HCT116 (cell line): ENCODE results near the gene CHAF1B. TPM values are rescaled to one million over a fixed set of nuclear protein-coding genes. Genes with fewer than 3 reads are reported as not detected.

ENCODE experiments used
- ATAC-seq: fragments of 200-7000 bp; cut with Tn5 transposase; 2 replicates; pipeline ENCODE4 v1.9.1; 2020; ENCODE audit warnings: mild to moderate bottlenecking, moderate library complexity
- BruUV-seq: library from RNA; stranded (reverse); fragments of 400-500 nt; replicated peaks from 2 replicates; lab custom pipeline; 2021; lab: Mats Ljungman, UMichigan
- CTCF ChIA-PET: fragments of 300-600 bp; sonication (Branson Sonifier 250); formaldehyde crosslinking; loops from one replicate; lab custom pipeline; 2021; ENCODE audit warnings: antibody characterized with exemption; lab: Charles Lee
- POLR2A ChIA-PET: fragments of 300-600, 350-600 bp; sonication (Branson Sonifier 250); formaldehyde crosslinking; loops from one replicate; lab custom pipeline; 2021; ENCODE audit warnings: antibody characterized with exemption; lab: Charles Lee
- RAD21 ChIA-PET, 2 experiments: fragments of 300-600 bp; sonication (Branson Sonifier 250); formaldehyde crosslinking; loops; one replicate each; lab custom pipeline; 2023; ENCODE audit warnings: low total read pairs in 2 of 2; ENCODE audit not compliant: uncharacterized antibody in 2 of 2, unreplicated experiment in 2 of 2, low non-redundant PET in 1 of 2; lab: Charles Lee
- DNase-seq: peaks from one replicate; pipeline ENCODE4 v3.0.0-alpha.2; 2010; ENCODE audit warnings: low read depth, low spot score
- H2AFZ ChIP-seq: fragments of 200-600 bp; shearing (Covaris generic), sonication (generic); 2 replicates; pipeline ENCODE4 v1.6.1; 2017; ENCODE audit warnings: low read depth, mixed run types, mixed read lengths, antibody characterized with exemption, low read length; ENCODE audit not compliant: poor library complexity, severe bottlenecking
- H3K27ac ChIP-seq: 2 replicates; pipeline ENCODE4 v1.5.1; 2012; ENCODE audit warnings: low read depth, low read length
- H3K27me3 ChIP-seq: fragments of 200-600 bp; sonication (generic); 2 replicates; pipeline ENCODE4 v1.6.1; 2016; ENCODE audit warnings: mixed run types, low read length, mixed read lengths; ENCODE audit not compliant: insufficient read depth
- H3K36me3 ChIP-seq, 2 experiments: fragments of 200-500 bp in 1 of 2; fragments of 200-600 bp in 1 of 2; sonication (Bioruptor generic) in 1 of 2; sonication (generic) in 1 of 2; 2 replicates each; pipeline versions ENCODE4 v1.5.1 to v1.6.1; 2014 to 2016; ENCODE audit warnings: low read length in 2 of 2, inconsistent platforms in 1 of 2, mixed read lengths in 1 of 2, mixed run types in 1 of 2; ENCODE audit not compliant: insufficient read depth in 2 of 2, control insufficient read depth in 1 of 2
- H3K4me1 ChIP-seq, 2 experiments: fragments of 200-600 bp in 1 of 2; sonication (generic) in 1 of 2; 2 replicates each; pipeline versions ENCODE4 v1.5.1 to v1.6.1; 2012 to 2017; ENCODE audit warnings: low read length in 2 of 2, inconsistent platforms in 1 of 2, mild to moderate bottlenecking in 1 of 2, mixed read lengths in 1 of 2, mixed run types in 1 of 2, moderate library complexity in 1 of 2; ENCODE audit not compliant: insufficient read depth in 2 of 2, control insufficient read depth in 1 of 2
- H3K4me2 ChIP-seq: fragments of 200-600 bp; sonication (generic); 2 replicates; pipeline ENCODE4 v1.6.1; 2017; ENCODE audit warnings: mixed run types, low read length, mixed read lengths
- H3K4me3 ChIP-seq, 2 experiments: fragments of 200-600 bp in 1 of 2; sonication (generic) in 1 of 2; replicated peaks in 1 of 2; 2 replicates each; pipeline ENCODE4 v1.5.1; 2011 to 2016; ENCODE audit warnings: low read length in 2 of 2, control low read depth in 1 of 2, low read depth in 1 of 2, mild to moderate bottlenecking in 1 of 2, mixed read lengths in 1 of 2, mixed run types in 1 of 2
- H3K79me2 ChIP-seq: fragments of 200-600 bp; sonication (generic); 2 replicates; pipeline ENCODE4 v1.6.1; 2017; ENCODE audit warnings: mild to moderate bottlenecking, mixed run types, low read length, moderate library complexity, mixed read lengths; ENCODE audit not compliant: insufficient read depth
- H3K9ac ChIP-seq: fragments of 200-600 bp; sonication (generic); 2 replicates; pipeline ENCODE4 v1.6.1; 2016; ENCODE audit warnings: low read length, mixed read lengths
- H3K9me2 ChIP-seq: fragments of 200-600 bp; sonication (generic), shearing (Covaris generic); 2 replicates; pipeline ENCODE4 v1.6.1; 2017; ENCODE audit warnings: mixed run types, mild to moderate bottlenecking, moderate library complexity; ENCODE audit not compliant: insufficient read depth
- H3K9me3 ChIP-seq, 2 experiments: fragments of 200-500 bp in 1 of 2; fragments of 200-600 bp in 1 of 2; sonication (Bioruptor generic) in 1 of 2; sonication (generic) in 1 of 2; 2 replicates each; pipeline ENCODE4 v1.6.1; 2014 to 2017; ENCODE audit warnings: low read length in 2 of 2, mixed read lengths in 2 of 2, inconsistent platforms in 1 of 2, low read depth in 1 of 2, mild to moderate bottlenecking in 1 of 2, mixed run types in 1 of 2, moderate library complexity in 1 of 2; ENCODE audit not compliant: control insufficient read depth in 1 of 2, insufficient read depth in 1 of 2
- H4K20me1 ChIP-seq: fragments of 200-600 bp; sonication (generic), shearing (Covaris generic); 2 replicates; pipeline ENCODE4 v1.6.1; 2017; ENCODE audit warnings: mixed run types, mild to moderate bottlenecking, moderate library complexity; ENCODE audit not compliant: insufficient read depth
- ELF1 ChIP-seq: IDR thresholded peaks from 2 replicates; pipeline ENCODE4 v1.6.1; 2012; ENCODE audit warnings: low read depth, borderline replicate concordance
- EZH2 ChIP-seq: fragments of 200-600 bp; sonication (generic); IDR thresholded peaks from 2 replicates; pipeline ENCODE4 v1.6.1; 2017; ENCODE audit warnings: antibody characterized with exemption, mixed run types
- EZH2phosphoT487 ChIP-seq: fragments of 200-600 bp; IDR thresholded peaks from 2 replicates; pipeline ENCODE4 v1.6.1; 2018; ENCODE audit warnings: antibody characterized with exemption, borderline replicate concordance
- MAX ChIP-seq: IDR thresholded peaks from 2 replicates; pipeline ENCODE4 v1.6.1; 2012
- RAD21 ChIP-seq: IDR thresholded peaks from 2 replicates; pipeline ENCODE4 v1.6.1; 2012; ENCODE audit warnings: low read depth, mild to moderate bottlenecking
- REST ChIP-seq: IDR thresholded peaks from 2 replicates; pipeline ENCODE4 v1.6.1; 2012; ENCODE audit warnings: low read depth
- SIN3A ChIP-seq: IDR thresholded peaks from 2 replicates; pipeline ENCODE4 v1.6.1; 2012; ENCODE audit warnings: low read depth
- TCF7L2 ChIP-seq: IDR thresholded peaks from 2 replicates; pipeline ENCODE4 v1.7.0; 2011; ENCODE audit warnings: borderline replicate concordance, inconsistent platforms; ENCODE audit not compliant: insufficient read depth, insufficient read length; ENCODE audit errors: extremely low read depth
- YY1 ChIP-seq: IDR thresholded peaks from 2 replicates; pipeline ENCODE4 v1.6.1; 2011; ENCODE audit warnings: low read length, low read depth, moderate library complexity, mild to moderate bottlenecking; ENCODE audit not compliant: insufficient replicate concordance; ENCODE audit errors: extremely low read depth
- ZFX ChIP-seq: fragments of 450-650 bp; IDR thresholded peaks from 2 replicates; pipeline ENCODE4 v1.6.1; 2017
- intact Hi-C: fragments of 100-400 bp; cut with micrococcal nuclease; formaldehyde crosslinking; loops from 2 replicates; pipeline ENCODE4 v1.10.0; 2022
- total RNA-seq: library from RNA; stranded (reverse); gene quantifications from one replicate; pipeline ENCODE4 v1.2.1, GENCODE V29; 2021; ENCODE audit not compliant: unreplicated experiment

CHAF1B gene
- total RNA-seq, 1 experiment from 2014 or later = 26.1 TPM

GRCh38 chr21:36408568-36408967, 23.4 kb downstream of the CHAF1B start:
- Histone ChIP-seq H3K36me3 (peaks cover 23 to 27% of the 10 kb centered on the region in 2 experiments), H3K27me3 (no peaks in the 10 kb centered on the region), H3K27ac (no peak overlapping the region), H4K20me1 (no peaks in the 10 kb centered on the region; the same call in 1 of the 2 replicates), H3K9me3 (no peaks in the 10 kb centered on the region), H3K9me2 (no peaks in the 10 kb centered on the region), H3K4me3 (no peak overlapping the region), H3K4me2 (no peak overlapping the region), H3K9ac (no peak overlapping the region), H2AFZ (no peak overlapping the region), H3K4me1 (no peaks in the 10 kb centered on the region), H3K79me2 (no peaks in the 10 kb centered on the region)
- POLR2A ChIA-PET = no interaction called here
- ATAC-seq = no peak
- BruUV-seq = no TSS peak
- CTCF ChIA-PET = no interaction called here
- DNase-seq = no peak
- TF ChIP-seq EZH2phosphoT487 (no peak), REST (no peak), SIN3A (no peak)
- RAD21 ChIA-PET = no interaction called here
- intact Hi-C loops = no loop called here

GRCh38 chr21:36411301-36411700, 26.1 kb downstream of the CHAF1B start:
- no TSS peak for BruUV-seq
- Histone ChIP-seq H3K36me3 (peaks cover 34 to 37% of the 10 kb centered on the region in 2 experiments), H3K4me1 (no peaks in the 10 kb centered on the region)

More at GRCh38 chr21:36411301-36411700, 26.1 kb downstream of the CHAF1B start:
- Histone ChIP-seq H3K4me3 (no peak overlapping the region), H3K9me2 (no peaks in the 10 kb centered on the region), H3K4me2 (no peak overlapping the region), H3K79me2 (no peaks in the 10 kb centered on the region), H3K9me3 (no peaks in the 10 kb centered on the region), H2AFZ (no peak overlapping the region), H4K20me1 (no peaks in the 10 kb centered on the region), H3K9ac (no peak overlapping the region), H3K27ac (no peak overlapping the region), H3K27me3 (no peaks in the 10 kb centered on the region)
- intact Hi-C loops = no loop called here
- DNase-seq (no peak), ATAC-seq (no peak)
- ChIA-PET POLR2A (interaction anchor here (0.9 kb wide), 1 partner anchor 19 kb away, joined by 4 read pairs; no protein-coding TSS in a partner anchor), CTCF (no interaction called here), RAD21 (no interaction called here)
- TF ChIP-seq ZFX = no peak
- TF ChIP-seq ELF1 = no peak
- no peak for TF ChIP-seq REST
- TF ChIP-seq SIN3A = no peak
- no peak for TF ChIP-seq RAD21
- no peak for TF ChIP-seq EZH2
- TF ChIP-seq MAX = no peak
- no peak for TF ChIP-seq TCF7L2
- TF ChIP-seq YY1 = no peak
